SU-DHL-6 (cell line): ENCODE measurements around the gene OSBP.

Source experiments
- H2AFZ ChIP-seq: fragments of 200-600 bp; sonication (generic); 2 replicates; pipeline ENCODE4 v1.6.1; 2014; ENCODE audit warnings: low read depth, mild to moderate bottlenecking, moderate library complexity, mixed read lengths, antibody characterized with exemption, low read length; ENCODE audit not compliant: severe bottlenecking
- H3F3A ChIP-seq: fragments of 200-600 bp; shearing (Covaris generic); 2 replicates; pipeline ENCODE4 v1.6.0; 2016; ENCODE audit warnings: antibody characterized with exemption, mild to moderate bottlenecking; ENCODE audit not compliant: insufficient read depth
- H3K27ac ChIP-seq: fragments of 200-600 bp; sonication (generic); 2 replicates; pipeline ENCODE4 v1.5.1; 2016; ENCODE audit warnings: low read depth, mild to moderate bottlenecking, low read length, moderate library complexity, mixed read lengths
- H3K27me3 ChIP-seq: fragments of 200-600 bp; sonication (generic), shearing (Covaris generic); 2 replicates; pipeline ENCODE4 v1.6.0; 2014; ENCODE audit warnings: mild to moderate bottlenecking, low read length
- H3K36me3 ChIP-seq: fragments of 200-600 bp; sonication (generic); 2 replicates; pipeline ENCODE4 v1.6.1; 2014; ENCODE audit warnings: mild to moderate bottlenecking, low read length, mixed read lengths
- H3K4me2 ChIP-seq: fragments of 300-600, 200-600 bp; shearing (Covaris generic), sonication (generic); 2 replicates; pipeline ENCODE4 v1.6.0; 2014; ENCODE audit warnings: low read length, low read depth, mild to moderate bottlenecking; ENCODE audit not compliant: poor library complexity, severe bottlenecking
- H3K4me3 ChIP-seq: fragments of 200-600 bp; sonication (generic); 2 replicates; pipeline ENCODE4 v1.5.1; 2014; ENCODE audit warnings: antibody characterized with exemption, low read length, mild to moderate bottlenecking, mixed read lengths; ENCODE audit not compliant: insufficient read depth, poor library complexity, severe bottlenecking
- H3K79me2 ChIP-seq: fragments of 200-600 bp; sonication (generic); 2 replicates; pipeline ENCODE4 v1.6.1; 2014; ENCODE audit warnings: mild to moderate bottlenecking, low read length, moderate library complexity; ENCODE audit not compliant: insufficient read depth
- H3K9ac ChIP-seq: fragments of 200-600 bp; sonication (generic); 2 replicates; pipeline ENCODE4 v1.7.0; 2014; ENCODE audit warnings: mild to moderate bottlenecking, low read length
- H3K9me2 ChIP-seq: fragments of 200-600 bp; sonication (generic); replicated peaks from 2 replicates; pipeline ENCODE4 v1.6.1; 2014; ENCODE audit warnings: low read length; ENCODE audit not compliant: insufficient read depth
- H3K9me3 ChIP-seq: fragments of 200-600 bp; sonication (generic); 2 replicates; pipeline ENCODE4 v1.6.1; 2014; ENCODE audit warnings: low read length, mixed read lengths; ENCODE audit not compliant: insufficient read depth
- H4K20me1 ChIP-seq: fragments of 200-600 bp; sonication (generic); 2 replicates; pipeline ENCODE4 v1.6.1; 2014; ENCODE audit warnings: low read depth, mild to moderate bottlenecking, antibody characterized with exemption, low read length, moderate library complexity, mixed read lengths
- EZH2phosphoT487 ChIP-seq: fragments of 200-600 bp; sonication (generic), shearing (Covaris generic); conservative IDR thresholded peaks from 2 replicates; pipeline ENCODE4 v1.6.1; 2018; ENCODE audit warnings: mild to moderate bottlenecking, antibody characterized with exemption, low read length, moderate library complexity, mixed read lengths
- TF ChIP-seq, protein P1 (sequence below): fragments of 200-600 bp; sonication (generic); IDR thresholded peaks from one replicate; pipeline ENCODE4 v1.5.1; 2017; ENCODE audit warnings: antibody characterized with exemption, mild to moderate bottlenecking, low read length, moderate library complexity; ENCODE audit not compliant: insufficient read depth, poor library complexity, severe bottlenecking

Gene OSBP

DNA sequence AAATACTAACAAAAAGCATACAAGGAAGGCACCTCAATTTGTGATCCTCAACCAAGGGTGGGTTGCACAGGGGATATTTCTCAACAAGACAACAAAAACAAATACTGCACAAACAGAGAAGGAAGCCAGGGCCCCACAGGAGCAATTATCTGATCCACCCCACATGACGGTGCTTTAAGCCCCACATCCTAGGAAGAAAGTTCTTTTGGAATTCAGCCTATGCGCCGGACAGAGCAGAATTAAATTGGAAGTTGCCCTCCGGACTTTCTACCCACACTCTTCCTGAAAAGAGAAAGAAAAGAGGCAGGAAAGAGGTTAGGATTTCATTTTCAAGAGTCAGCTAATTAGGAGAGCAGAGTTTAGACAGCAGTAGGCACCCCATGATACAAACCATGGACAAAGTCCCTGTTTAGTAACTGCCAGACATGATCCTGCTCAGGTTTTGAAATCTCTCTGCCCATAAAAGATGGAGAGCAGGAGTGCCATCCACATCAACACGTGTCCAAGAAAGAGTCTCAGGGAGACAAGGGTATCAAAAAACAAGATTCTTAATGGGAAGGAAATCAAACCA lies 40.6 kb downstream of the OSBP start:
- Histone ChIP-seq H2AFZ (no peak overlapping the region), H3K4me3 (no peak overlapping the region), H3K9me3 (no peaks in the 10 kb centered on the region), H3K79me2 (no peaks in the 10 kb centered on the region), H3K4me2 (no peak overlapping the region), H3K9ac (no peak overlapping the region), H3K27me3 (no peaks in the 10 kb centered on the region), H4K20me1 (no peaks in the 10 kb centered on the region), H3K9me2 (no peaks in the 10 kb centered on the region), H3K27ac (no peak overlapping the region), H3K36me3 (peaks cover 5% of the 10 kb centered on the region; the same call in 1 of the 2 replicates), H3F3A (no peaks in the 10 kb centered on the region)
- TF ChIP-seq EZH2phosphoT487, result no peak
- TF ChIP-seq, protein P1, sequence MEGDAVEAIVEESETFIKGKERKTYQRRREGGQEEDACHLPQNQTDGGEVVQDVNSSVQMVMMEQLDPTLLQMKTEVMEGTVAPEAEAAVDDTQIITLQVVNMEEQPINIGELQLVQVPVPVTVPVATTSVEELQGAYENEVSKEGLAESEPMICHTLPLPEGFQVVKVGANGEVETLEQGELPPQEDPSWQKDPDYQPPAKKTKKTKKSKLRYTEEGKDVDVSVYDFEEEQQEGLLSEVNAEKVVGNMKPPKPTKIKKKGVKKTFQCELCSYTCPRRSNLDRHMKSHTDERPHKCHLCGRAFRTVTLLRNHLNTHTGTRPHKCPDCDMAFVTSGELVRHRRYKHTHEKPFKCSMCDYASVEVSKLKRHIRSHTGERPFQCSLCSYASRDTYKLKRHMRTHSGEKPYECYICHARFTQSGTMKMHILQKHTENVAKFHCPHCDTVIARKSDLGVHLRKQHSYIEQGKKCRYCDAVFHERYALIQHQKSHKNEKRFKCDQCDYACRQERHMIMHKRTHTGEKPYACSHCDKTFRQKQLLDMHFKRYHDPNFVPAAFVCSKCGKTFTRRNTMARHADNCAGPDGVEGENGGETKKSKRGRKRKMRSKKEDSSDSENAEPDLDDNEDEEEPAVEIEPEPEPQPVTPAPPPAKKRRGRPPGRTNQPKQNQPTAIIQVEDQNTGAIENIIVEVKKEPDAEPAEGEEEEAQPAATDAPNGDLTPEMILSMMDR, result no peak

DNA sequence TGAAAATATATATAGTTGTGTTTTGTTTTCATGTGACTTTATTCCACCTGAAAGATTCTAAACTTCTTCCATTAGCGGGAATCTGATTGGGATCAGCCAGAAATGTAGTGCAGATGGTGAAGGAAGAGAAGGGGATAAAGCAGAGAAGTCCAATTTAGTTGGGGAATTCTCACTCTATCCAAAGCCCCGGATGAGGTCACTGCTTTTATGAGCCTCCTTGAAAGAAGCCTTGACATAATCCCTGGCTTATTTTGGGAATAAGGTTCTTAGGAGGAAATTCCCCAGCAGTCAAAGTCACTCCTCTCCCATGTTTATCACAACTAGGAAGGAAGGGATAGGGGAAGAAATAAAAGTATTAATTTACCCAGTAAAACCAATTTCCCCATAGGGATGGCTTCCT lies 41.1 kb downstream of the OSBP start:
- Histone ChIP-seq H3K4me2 (no peak overlapping the region), H3K4me3 (no peak overlapping the region), H2AFZ (no peak overlapping the region), H3K79me2 (no peaks in the 10 kb centered on the region), H3K9me2 (no peaks in the 10 kb centered on the region), H3K27ac (no peak overlapping the region), H3K27me3 (no peaks in the 10 kb centered on the region), H3K9me3 (no peaks in the 10 kb centered on the region), H3K36me3 (0 out of 2 replicates have a peak, but pooled peaks cover 4% of the 10 kb centered on the region), H3F3A (no peaks in the 10 kb centered on the region), H3K9ac (no peak overlapping the region), H4K20me1 (no peaks in the 10 kb centered on the region)
- TF ChIP-seq, protein P1, result no peak
- TF ChIP-seq EZH2phosphoT487, result no peak

DNA sequence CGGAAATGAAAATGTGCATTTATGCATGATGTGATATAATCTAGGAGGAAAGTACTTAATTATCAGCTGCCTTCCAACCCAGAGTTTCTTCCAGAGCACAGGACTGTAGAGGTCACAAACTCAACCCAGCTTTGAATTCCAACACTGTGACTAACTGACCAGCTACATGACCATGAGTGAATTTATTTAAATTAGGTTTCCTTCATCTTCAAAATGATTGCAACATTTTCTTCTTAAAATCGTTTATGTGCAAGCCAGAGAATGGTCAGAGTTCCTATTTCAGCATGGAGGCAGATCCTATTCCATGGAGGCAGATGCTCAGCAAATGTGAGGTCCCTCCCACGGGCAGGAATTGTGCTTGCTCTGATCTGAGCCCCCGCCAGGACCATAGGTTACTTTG lies 42.4 kb downstream of the OSBP start:
- TF ChIP-seq, protein P1, result no peak
- no peak for TF ChIP-seq EZH2phosphoT487
- no peak overlapping the region for H3K27ac ChIP-seq
- no peak overlapping the region for H3K4me3 ChIP-seq
- no peaks in the 10 kb centered on the region for H3K9me2 ChIP-seq
- H3K4me2 ChIP-seq, result no peak overlapping the region
- H3K36me3 ChIP-seq, result 0 out of 2 replicates have a peak, but pooled peaks cover 4% of the 10 kb centered on the region
- H4K20me1 ChIP-seq, result no peaks in the 10 kb centered on the region
- no peak overlapping the region for H3K9ac ChIP-seq
- no peaks in the 10 kb centered on the region for H3K27me3 ChIP-seq
- no peaks in the 10 kb centered on the region for H3F3A ChIP-seq
- no peaks in the 10 kb centered on the region for H3K9me3 ChIP-seq
- H2AFZ ChIP-seq, result no peak overlapping the region
- H3K79me2 ChIP-seq, result no peaks in the 10 kb centered on the region
